ENCODE results near the gene BEST2.

Gene BEST2

GRCh38 chr19:12731337-12731736 lies 20.3 kb upstream of the BEST2 start:
- no peak for DNase-seq

GRCh38 chr19:12733369-12734214 lies 18.0 kb upstream of the BEST2 start:
- DNase-seq: peak; percentile 36

GRCh38 chr19:12736995-12737834 lies 14.4 kb upstream of the BEST2 start, which contains the start of gene GET3:
Gene GET3, plus strand, starts transcription at chr19:12737497. Its CDS starts 9 bp downstream, at chr19:12737506.
- DNase-seq: peak; percentile 92

GRCh38 chr19:12737835-12738351 lies 13.7 kb upstream of the BEST2 start:
- DNase-seq: no peak

GRCh38 chr19:12745166-12745897 lies 6.3 kb upstream of the BEST2 start:
- no peak for DNase-seq

GRCh38 chr19:12748489-12748888 lies 3.1 kb upstream of the BEST2 start:
- DNase-seq: no peak

- DNase-seq: no peak
Measured at GRCh38 chr19:12749938-12750521, 1.6 kb upstream of the BEST2 start.

GRCh38 chr19:12750851-12751250 lies 740 bp upstream of the BEST2 start:
- no peak for DNase-seq

GRCh38 chr19:12752056-12752781 lies 628 bp downstream of the BEST2 start:
- no peak for DNase-seq

GRCh38 chr19:12754465-12755196 lies 3.0 kb downstream of the BEST2 start:
- DNase-seq: no peak

- DNase-seq: no peak
Measured at GRCh38 chr19:12756150-12756883, 4.7 kb downstream of the BEST2 start.

- DNase-seq: peak; percentile 36
Measured at GRCh38 chr19:12757544-12758274, 6.1 kb downstream of the BEST2 start.

GRCh38 chr19:12759686-12760085 lies 8.1 kb downstream of the BEST2 start:
- DNase-seq: no peak

- no peak for DNase-seq
Measured at GRCh38 chr19:12763100-12763499, 11.5 kb downstream of the BEST2 start.

- DNase-seq: no peak
Measured at GRCh38 chr19:12764698-12765097, 13.1 kb downstream of the BEST2 start.

GRCh38 chr19:12766051-12766521 lies 14.5 kb downstream of the BEST2 start:
- DNase-seq: peak; percentile 77

- no peak for DNase-seq
Measured at GRCh38 chr19:12767150-12767549, 15.6 kb downstream of the BEST2 start.

GRCh38 chr19:12767666-12768065 lies 16.1 kb downstream of the BEST2 start:
- DNase-seq: no peak

GRCh38 chr19:12769689-12770088 lies 18.1 kb downstream of the BEST2 start:
- DNase-seq: peak; percentile 72

Measured in CD4-positive, alpha-beta T cell treated with Interleukin-4 for 4 hours (primary cell).